ENCODE data around the gene ACTRT2.

The ACTRT2 gene

GRCh38 chr1:2985067-2985561 lies 36.2 kb upstream of the ACTRT2 start:
- Histone ChIP-seq H3K9ac (ENCODE audit: low read depth, low read length) (no peak overlapping the region), H3K36me3 (ENCODE audit: insufficient read depth, low read length) (no peaks in the 10 kb centered on the region), H3K27me3 (ENCODE audit: insufficient read depth, low read length) (no peaks in the 10 kb centered on the region), H3K4me3 (ENCODE audit: low read length) (no peak overlapping the region), H3K27ac (ENCODE audit: low read depth, low read length) (no peak overlapping the region), H3K4me1 (ENCODE audit: insufficient read depth, low read length) (no peaks in the 10 kb centered on the region), H3K9me3 (ENCODE audit: insufficient read depth, low read depth, low read length) (peaks cover 85% of the 10 kb centered on the region)
- 82% methylated on average over 17 of the region's 17 CpGs for WGBS

- H3K4me1 ChIP-seq (ENCODE audit: insufficient read depth, low read length), result no peaks in the 10 kb centered on the region
- no peak overlapping the region for H3K4me3 ChIP-seq (ENCODE audit: low read length)
- H3K9ac ChIP-seq (ENCODE audit: low read depth, low read length), result no peak overlapping the region
- peaks cover 88% of the 10 kb centered on the region for H3K9me3 ChIP-seq (ENCODE audit: insufficient read depth, low read depth, low read length)
- 82% methylated on average over 5 of the region's 5 CpGs for WGBS
- H3K27ac ChIP-seq (ENCODE audit: low read depth, low read length), result no peak overlapping the region
- H3K36me3 ChIP-seq (ENCODE audit: insufficient read depth, low read length), result no peaks in the 10 kb centered on the region
- no peaks in the 10 kb centered on the region for H3K27me3 ChIP-seq (ENCODE audit: insufficient read depth, low read length)
These were observed 35.3 kb upstream of the ACTRT2 start for GRCh38 chr1:2985694-2986548.

- no peak overlapping the region for H3K9ac ChIP-seq (ENCODE audit: low read depth, low read length)
- H3K4me3 ChIP-seq (ENCODE audit: low read length), result no peak overlapping the region
- WGBS, result 78% methylated on average over 10 of the region's 10 CpGs
- H3K36me3 ChIP-seq (ENCODE audit: insufficient read depth, low read length), result no peaks in the 10 kb centered on the region
- no peaks in the 10 kb centered on the region for H3K27me3 ChIP-seq (ENCODE audit: insufficient read depth, low read length)
- H3K27ac ChIP-seq (ENCODE audit: low read depth, low read length), result no peak overlapping the region
- no peaks in the 10 kb centered on the region for H3K4me1 ChIP-seq (ENCODE audit: insufficient read depth, low read length)
- peaks cover 87% of the 10 kb centered on the region for H3K9me3 ChIP-seq (ENCODE audit: insufficient read depth, low read depth, low read length)
These were observed 34.5 kb upstream of the ACTRT2 start for GRCh38 chr1:2986549-2987305.

- no peaks in the 10 kb centered on the region for H3K4me1 ChIP-seq (ENCODE audit: insufficient read depth, low read length)
- H3K27ac ChIP-seq (ENCODE audit: low read depth, low read length), result no peak overlapping the region
- no peak overlapping the region for H3K4me3 ChIP-seq (ENCODE audit: low read length)
- no peak overlapping the region for H3K9ac ChIP-seq (ENCODE audit: low read depth, low read length)
- no peaks in the 10 kb centered on the region for H3K36me3 ChIP-seq (ENCODE audit: insufficient read depth, low read length)
- 87% methylated on average over 16 of the region's 16 CpGs for WGBS
- peaks cover 87% of the 10 kb centered on the region for H3K9me3 ChIP-seq (ENCODE audit: insufficient read depth, low read depth, low read length)
- no peaks in the 10 kb centered on the region for H3K27me3 ChIP-seq (ENCODE audit: insufficient read depth, low read length)
These were observed 33.5 kb upstream of the ACTRT2 start for GRCh38 chr1:2987773-2988172.

GRCh38 chr1:2988256-2988655 lies 33.0 kb upstream of the ACTRT2 start:
- no peak overlapping the region for H3K9ac ChIP-seq (ENCODE audit: low read depth, low read length)
- no peaks in the 10 kb centered on the region for H3K4me1 ChIP-seq (ENCODE audit: insufficient read depth, low read length)
- H3K9me3 ChIP-seq (ENCODE audit: insufficient read depth, low read depth, low read length), result peaks cover 89% of the 10 kb centered on the region
- H3K4me3 ChIP-seq (ENCODE audit: low read length), result no peak overlapping the region
- 81% methylated on average over 10 of the region's 10 CpGs for WGBS
- no peaks in the 10 kb centered on the region for H3K27me3 ChIP-seq (ENCODE audit: insufficient read depth, low read length)
- no peak overlapping the region for H3K27ac ChIP-seq (ENCODE audit: low read depth, low read length)
- no peaks in the 10 kb centered on the region for H3K36me3 ChIP-seq (ENCODE audit: insufficient read depth, low read length)

- H3K9ac ChIP-seq (ENCODE audit: low read depth, low read length), result no peak overlapping the region
- no peaks in the 10 kb centered on the region for H3K4me1 ChIP-seq (ENCODE audit: insufficient read depth, low read length)
- H3K4me3 ChIP-seq (ENCODE audit: low read length), result no peak overlapping the region
- no peaks in the 10 kb centered on the region for H3K27me3 ChIP-seq (ENCODE audit: insufficient read depth, low read length)
- H3K27ac ChIP-seq (ENCODE audit: low read depth, low read length), result no peak overlapping the region
- peaks cover 90% of the 10 kb centered on the region for H3K9me3 ChIP-seq (ENCODE audit: insufficient read depth, low read depth, low read length)
- WGBS, result 69% methylated on average over 2 of the region's 2 CpGs
- H3K36me3 ChIP-seq (ENCODE audit: insufficient read depth, low read length), result no peaks in the 10 kb centered on the region
These were observed 32.1 kb upstream of the ACTRT2 start for GRCh38 chr1:2989185-2989584.

GRCh38 chr1:2989976-2990375 lies 31.3 kb upstream of the ACTRT2 start:
- no peaks in the 10 kb centered on the region for H3K36me3 ChIP-seq (ENCODE audit: insufficient read depth, low read length)
- peaks cover 87% of the 10 kb centered on the region for H3K9me3 ChIP-seq (ENCODE audit: insufficient read depth, low read depth, low read length)
- no peak overlapping the region for H3K4me3 ChIP-seq (ENCODE audit: low read length)
- H3K9ac ChIP-seq (ENCODE audit: low read depth, low read length), result no peak overlapping the region
- no peak overlapping the region for H3K27ac ChIP-seq (ENCODE audit: low read depth, low read length)
- H3K4me1 ChIP-seq (ENCODE audit: insufficient read depth, low read length), result no peaks in the 10 kb centered on the region
- WGBS, result 86% methylated on average over 7 of the region's 7 CpGs
- no peaks in the 10 kb centered on the region for H3K27me3 ChIP-seq (ENCODE audit: insufficient read depth, low read length)

- no peak overlapping the region for H3K4me3 ChIP-seq (ENCODE audit: low read length)
- no peaks in the 10 kb centered on the region for H3K36me3 ChIP-seq (ENCODE audit: insufficient read depth, low read length)
- H3K9me3 ChIP-seq (ENCODE audit: insufficient read depth, low read depth, low read length), result peaks cover 89% of the 10 kb centered on the region
- H3K4me1 ChIP-seq (ENCODE audit: insufficient read depth, low read length), result no peaks in the 10 kb centered on the region
- no peak overlapping the region for H3K27ac ChIP-seq (ENCODE audit: low read depth, low read length)
- no peak overlapping the region for H3K9ac ChIP-seq (ENCODE audit: low read depth, low read length)
- no peaks in the 10 kb centered on the region for H3K27me3 ChIP-seq (ENCODE audit: insufficient read depth, low read length)
- WGBS, result 89% methylated on average over 20 of the region's 20 CpGs
These were observed 30.7 kb upstream of the ACTRT2 start for GRCh38 chr1:2990376-2991115.

GRCh38 chr1:2991753-2992495 lies 29.3 kb upstream of the ACTRT2 start:
- Histone ChIP-seq H3K9ac (ENCODE audit: low read depth, low read length) (no peak overlapping the region), H3K9me3 (ENCODE audit: insufficient read depth, low read depth, low read length) (peaks cover 88% of the 10 kb centered on the region), H3K4me1 (ENCODE audit: insufficient read depth, low read length) (no peaks in the 10 kb centered on the region), H3K36me3 (ENCODE audit: insufficient read depth, low read length) (no peaks in the 10 kb centered on the region), H3K27ac (ENCODE audit: low read depth, low read length) (no peak overlapping the region), H3K27me3 (ENCODE audit: insufficient read depth, low read length) (no peaks in the 10 kb centered on the region), H3K4me3 (ENCODE audit: low read length) (no peak overlapping the region)
- 84% methylated on average over 18 of the region's 18 CpGs for WGBS

GRCh38 chr1:2998503-2999100 lies 22.7 kb upstream of the ACTRT2 start:
- 85% methylated on average over 9 of the region's 9 CpGs for WGBS
- Histone ChIP-seq H3K9me3 (ENCODE audit: insufficient read depth, low read depth, low read length) (peaks cover 87% of the 10 kb centered on the region), H3K27me3 (ENCODE audit: insufficient read depth, low read length) (no peaks in the 10 kb centered on the region), H3K4me1 (ENCODE audit: insufficient read depth, low read length) (no peaks in the 10 kb centered on the region), H3K9ac (ENCODE audit: low read depth, low read length) (no peak overlapping the region), H3K4me3 (ENCODE audit: low read length) (no peak overlapping the region), H3K36me3 (ENCODE audit: insufficient read depth, low read length) (no peaks in the 10 kb centered on the region), H3K27ac (ENCODE audit: low read depth, low read length) (no peak overlapping the region)

Data from HUES64 (cell line).